ENCODE measurements around the gene CIB4. TPM values are rescaled to one million over a fixed set of nuclear protein-coding genes. Genes with fewer than 3 reads are reported as not detected.

CIB4 gene
- total and polyA plus RNA-seq, 2 of the 13 experiments (the other 11 are each of a cell fraction or from before 2014, with no cell fraction given): not detected

DNA sequence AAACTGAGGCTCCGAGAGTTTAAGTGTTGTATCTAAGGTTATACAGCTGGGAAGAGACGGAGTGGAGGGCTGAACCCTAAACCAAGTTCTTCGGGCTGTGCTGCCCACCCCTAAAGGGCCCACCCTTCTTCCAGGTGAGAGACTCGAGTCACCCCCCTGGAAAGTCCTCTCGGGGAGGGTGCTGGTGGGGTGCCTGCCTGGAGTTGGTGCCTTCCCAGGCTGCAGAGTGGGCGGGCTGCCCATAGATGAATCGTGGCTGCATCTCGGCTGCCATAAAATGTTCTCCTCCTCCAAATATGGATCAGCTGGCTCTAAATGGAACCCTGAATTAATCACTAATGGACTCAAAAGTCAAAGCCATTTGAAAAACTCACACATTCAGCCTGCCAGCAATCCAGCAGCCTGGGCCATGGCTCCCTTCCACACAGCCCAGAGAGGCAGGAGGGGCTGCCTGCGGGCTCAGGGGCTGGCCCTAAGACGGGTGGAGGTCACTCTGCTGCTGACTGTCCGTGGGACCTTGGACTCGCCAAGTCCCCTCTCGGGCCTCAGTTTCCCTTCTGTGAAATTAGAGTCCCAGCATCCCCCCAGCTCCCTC is 7.7 kb downstream of the CIB4 start (continued):
- no peak for TF ChIP-seq PBX3 (CRISPR knock-in tag; IDR thresholded peaks at IDR 0.05; ENCODE audit: borderline replicate concordance)

DNA sequence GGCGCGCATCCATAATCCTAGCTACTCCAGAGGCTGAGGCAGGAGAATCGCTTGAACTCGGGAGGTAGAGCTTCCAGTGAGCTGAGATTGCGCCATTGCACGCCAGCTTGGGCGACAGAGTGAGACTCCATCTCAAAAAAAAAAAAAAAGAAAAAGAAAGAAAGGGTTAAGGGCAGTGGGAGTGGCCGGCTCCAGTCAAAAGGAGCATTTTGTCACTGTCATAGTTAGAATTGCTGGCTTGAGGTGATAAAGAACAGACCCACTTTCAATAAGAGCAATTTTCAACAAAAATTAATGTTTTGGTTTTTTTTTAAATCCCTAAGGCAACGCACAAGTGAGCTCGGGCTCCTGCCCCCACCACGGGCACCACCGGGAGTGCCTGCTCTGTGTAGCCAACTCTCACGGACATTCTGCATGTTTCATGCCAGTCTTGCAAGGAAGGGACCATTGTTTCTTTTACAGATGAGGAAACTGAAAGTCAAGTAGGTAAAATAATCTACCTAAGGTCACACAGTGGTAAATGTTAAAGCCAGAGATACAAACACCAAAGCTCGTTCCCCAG is 8.5 kb downstream of the CIB4 start:
- Histone ChIP-seq H3K9ac (ENCODE audit: insufficient read depth, low read depth, low read length) (no peak overlapping the region), H3K4me2 (ENCODE audit: low read depth, low read length) (no peak overlapping the region), H3K27me3 (ENCODE audit: control insufficient read depth in 1 of 2, insufficient read depth in 2 of 2, low read length in 2 of 2) (peaks cover 5 to 55% of the 10 kb centered on the region in 2 experiments; a peak in 4 of 5 replicates), H2AFZ (ENCODE audit: low read length) (no peak overlapping the region), H3K27ac (ENCODE audit: extremely low read length, insufficient read depth, low read length) (no peak overlapping the region), H3K79me2 (ENCODE audit: insufficient read depth, low read length) (no peaks in the 10 kb centered on the region), H3K36me3 (replicated peaks in 1 of 2; ENCODE audit: control insufficient read depth in 1 of 2, insufficient read depth in 2 of 2, low read length in 2 of 2) (no peaks in the 10 kb centered on the region), H4K20me1 (ENCODE audit: insufficient read depth, low read length) (no peaks in the 10 kb centered on the region), H3K9me3 (ENCODE audit: low read length) (no peaks in the 10 kb centered on the region), H3K4me1 (ENCODE audit: insufficient read depth, low read length) (peaks cover 13% of the 10 kb centered on the region), H3K4me3 (replicated peaks in 1 of 3; ENCODE audit: insufficient read depth in 1 of 3, low read depth in 2 of 3, low read length in 3 of 3) (no peak overlapping the region)
- BruUV-seq (replicated peaks): no TSS peak
- DNase-seq (ENCODE audit: low spot score): no peak
- intact Hi-C loops (cut with micrococcal nuclease; ENCODE audit: unreplicated experiment) (loop anchor here (10.0 kb wide), 1 partner anchor 92 kb away; no protein-coding TSS in a partner anchor), in situ Hi-C loops (cut with HindIII; ENCODE audit: extremely low pct_ligation_motif_present, low pct_unique_long_range_greater_than_20kb) (no loop called here)
- 42% methylated on average over 14 of the region's 14 CpGs for WGBS (ENCODE audit: low lambda C conversion rate)
- POLR2A ChIA-PET: no interaction called here
- CTCF ChIA-PET (ENCODE audit: low intra/inter-chr PET ratio, low total read pairs): no interaction called here
- no peak for ATAC-seq
- no peak for FAIRE-seq
- TF ChIP-seq PHB2 (IDR thresholded peaks at IDR 0.05; ENCODE audit: partially characterized antibody) (no peak), ZNF335 (CRISPR knock-in tag; IDR thresholded peaks at IDR 0.05) (no peak), SCMH1 (CRISPR knock-in tag; IDR thresholded peaks at IDR 0.05; ENCODE audit: borderline replicate concordance) (no peak), ZNF451 (CRISPR knock-in tag; IDR thresholded peaks at IDR 0.05) (no peak), ARNT (IDR thresholded peaks at IDR 0.05) (no peak), NR1H2 (CRISPR knock-in tag; IDR thresholded peaks at IDR 0.05; ENCODE audit: borderline replicate concordance, low read depth) (no peak), ZMYM2 (CRISPR knock-in tag; IDR thresholded peaks at IDR 0.05) (no peak), ZNF609 (CRISPR knock-in tag; IDR thresholded peaks at IDR 0.05; ENCODE audit: borderline replicate concordance) (no peak)

Measured in HepG2 (cell line).